ENCODE measurements around the gene MAFG. TPM values are rescaled to one million over a fixed set of nuclear protein-coding genes. Genes with fewer than 3 reads are reported as not detected.

The MAFG gene
- total RNA-seq, 1 donor from 2014 or later = 24.1 TPM

- Mint-ChIP-seq H3K4me1 (peaks cover 11% of the 10 kb centered on the region), H3K9me3 (no peaks in the 10 kb centered on the region), H3K27ac (ENCODE audit: unreplicated experiment) (no peak overlapping the region), H3K36me3 (ENCODE audit: low read depth) (no peaks in the 10 kb centered on the region), H3K4me3 (peak overlapping the region; percentile 77), H3K27me3 (ENCODE audit: low read depth) (peaks cover 7% of the 10 kb centered on the region)
- TF ChIP-seq CTCF (conservative IDR thresholded peaks at IDR 0.05) = no peak
- DNase-seq (ENCODE audit: low read depth, low spot score) = no peak
These were observed 4.2 kb upstream of the MAFG start for GRCh38 chr17:81931557-81932332.

GRCh38 chr17:81931189-81931556 is 3.6 kb upstream of the MAFG start:
- Mint-ChIP-seq H3K27me3 (ENCODE audit: low read depth) (peaks cover 10% of the 10 kb centered on the region), H3K27ac (ENCODE audit: unreplicated experiment) (no peak overlapping the region), H3K4me1 (peaks cover 11% of the 10 kb centered on the region), H3K4me3 (peak overlapping the region; percentile 77), H3K9me3 (no peaks in the 10 kb centered on the region), H3K36me3 (ENCODE audit: low read depth) (no peaks in the 10 kb centered on the region)
- no peak for TF ChIP-seq CTCF (conservative IDR thresholded peaks at IDR 0.05)
- no peak for DNase-seq (ENCODE audit: low read depth, low spot score)

- Mint-ChIP-seq H3K36me3 (ENCODE audit: low read depth) (no peaks in the 10 kb centered on the region), H3K27me3 (ENCODE audit: low read depth) (peaks cover 10% of the 10 kb centered on the region), H3K27ac (ENCODE audit: unreplicated experiment) (no peak overlapping the region), H3K4me3 (peak overlapping the region; percentile 77), H3K9me3 (no peaks in the 10 kb centered on the region), H3K4me1 (peaks cover 10% of the 10 kb centered on the region)
- TF ChIP-seq CTCF (conservative IDR thresholded peaks at IDR 0.05) = no peak
- no peak for DNase-seq (ENCODE audit: low read depth, low spot score)
These were observed 2.9 kb upstream of the MAFG start for GRCh38 chr17:81930142-81931125.

- Mint-ChIP-seq H3K36me3 (ENCODE audit: low read depth) (no peaks in the 10 kb centered on the region), H3K4me1 (peaks cover 10% of the 10 kb centered on the region), H3K27me3 (ENCODE audit: low read depth) (peaks cover 10% of the 10 kb centered on the region), H3K9me3 (no peaks in the 10 kb centered on the region), H3K27ac (ENCODE audit: unreplicated experiment) (no peak overlapping the region), H3K4me3 (peak overlapping the region; percentile 86)
- DNase-seq (ENCODE audit: low read depth, low spot score) = no peak
- no peak for TF ChIP-seq CTCF (conservative IDR thresholded peaks at IDR 0.05)
These were observed 2.0 kb upstream of the MAFG start for GRCh38 chr17:81929253-81930141.
